ENCODE results near the gene HOXB3. TPM values are rescaled to one million over a fixed set of nuclear protein-coding genes. Genes with fewer than 3 reads are reported as not detected.
"Not testable (repeated sequence)": the region's sequence is repeated elsewhere in the genome, so short reads cannot be mapped to it uniquely, and the experiment has no call there.

Gene HOXB3
- total RNA-seq, 1 experiment from 2014 or later: 6.0 TPM

DNA sequence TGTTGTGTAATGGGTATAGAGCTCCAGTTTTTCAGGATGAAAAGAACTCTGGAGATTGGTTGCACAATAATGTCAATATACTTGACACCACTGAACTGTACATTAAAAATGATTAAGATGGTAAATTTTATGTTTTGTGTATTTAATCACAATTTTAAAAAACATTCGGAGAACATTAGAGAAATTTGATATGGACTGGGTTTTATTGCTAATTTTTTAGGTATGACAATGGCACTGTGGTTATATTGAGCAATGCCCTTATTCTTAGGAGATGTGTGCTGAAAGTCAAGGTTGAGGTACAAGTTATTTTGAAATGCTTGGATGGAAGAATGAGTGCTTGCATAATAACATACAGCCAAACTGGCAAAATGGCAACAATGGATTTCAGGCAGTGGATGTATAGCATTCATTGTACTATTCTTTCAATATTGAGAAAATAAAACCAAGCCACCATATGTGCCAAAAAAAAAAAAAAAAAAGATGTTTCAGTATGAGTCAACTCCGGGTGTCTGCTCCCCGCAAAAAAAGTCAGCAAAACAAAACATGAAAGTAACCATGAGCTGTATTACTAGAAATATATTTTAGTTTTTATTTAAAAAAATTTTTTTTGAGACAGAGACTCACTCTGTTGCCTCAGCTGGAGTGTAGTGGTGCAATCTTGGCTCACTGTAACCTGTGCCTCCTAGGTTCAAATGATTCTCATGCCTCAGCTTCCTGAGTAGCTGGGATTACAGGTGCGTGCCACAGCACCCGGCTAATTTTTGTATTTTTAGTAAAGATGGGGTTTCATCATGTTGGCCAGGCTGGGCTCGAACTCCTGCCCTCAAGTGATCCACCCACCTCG, 79.1 kb downstream of the HOXB3 start:
- no peaks in the 10 kb centered on the region for H3K36me3 ChIP-seq (ENCODE audit: low read depth, low read length)
- ChIA-PET POLR2A (ENCODE audit: unreplicated experiment) (interaction anchor here (0.7 kb wide), 2 partner anchors 10 to 233 kb away, joined by 15 to 23 read pairs; no protein-coding TSS in a partner anchor), CTCF (interaction anchor here (0.6 to 0.7 kb wide), 2 partner anchors 10 to 25 kb away, joined by 5 to 8 read pairs; no protein-coding TSS in a partner anchor)
- H3K9me3 ChIP-seq (ENCODE audit: low read length): no peaks in the 10 kb centered on the region
- no peaks in the 10 kb centered on the region for H4K20me1 ChIP-seq (ENCODE audit: low read length)
- H3K27me3 ChIP-seq (ENCODE audit: low read length): no peaks in the 10 kb centered on the region
- H3K27ac ChIP-seq (ENCODE audit: low read length): peak overlapping the region; percentile 56
- H2AFZ ChIP-seq (ENCODE audit: low read length): no peak overlapping the region
- H3K9me2 ChIP-seq (replicated peaks; ENCODE audit: low read length): no peaks in the 10 kb centered on the region
- H3K9ac ChIP-seq (ENCODE audit: low read length): no peak overlapping the region
- no peaks in the 10 kb centered on the region for H3K79me2 ChIP-seq (ENCODE audit: low read length)
- no peak overlapping the region for H3K4me3 ChIP-seq (ENCODE audit: low read length)
- BruUV-seq (replicated peaks): no TSS peak
- H3K4me2 ChIP-seq (ENCODE audit: low read length): peak overlapping the region; percentile 23
- intact Hi-C loops (cut with micrococcal nuclease): no loop called here
- TF ChIP-seq EZH2 (IDR thresholded peaks at IDR 0.05; ENCODE audit: low read length, unreplicated experiment): no peak
- TF ChIP-seq CTCF (conservative IDR thresholded peaks at IDR 0.05; ENCODE audit: low read depth, low read length): no peak
- no peak for TF ChIP-seq EZH2phosphoT487 (IDR thresholded peaks at IDR 0.05; ENCODE audit: borderline replicate concordance, low read length)
- ATAC-seq (peak; percentile 40), DNase-seq (peak; percentile 92)
- H3K4me1 ChIP-seq (ENCODE audit: insufficient read depth, low read length): peaks cover 26% of the 10 kb centered on the region
- H3F3A ChIP-seq (ENCODE audit: low read length, unreplicated experiment): no peaks in the 10 kb centered on the region

DNA sequence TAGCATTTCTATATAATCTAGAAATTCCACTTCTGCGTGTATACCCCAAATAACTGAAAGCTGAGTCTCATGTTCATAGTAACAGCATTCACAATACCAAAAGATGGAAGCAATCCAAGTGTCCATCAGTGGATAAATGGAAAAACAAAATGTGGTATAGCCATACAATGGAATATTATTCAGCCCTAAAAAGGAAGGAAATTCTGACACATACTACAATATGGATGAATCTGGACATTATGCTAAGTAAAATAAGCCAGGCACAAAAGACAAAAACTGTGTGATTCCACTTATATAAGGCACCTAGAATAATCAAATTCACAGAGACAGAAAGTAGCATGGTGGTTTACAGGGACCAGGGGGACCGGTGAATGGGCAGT, 79.7 kb downstream of the HOXB3 start:
- H3K4me2 ChIP-seq (ENCODE audit: low read length): 0 out of 2 replicates have a peak overlapping the region, but pooled peaks have one; percentile 23
- no peaks in the 10 kb centered on the region for H3K36me3 ChIP-seq (ENCODE audit: low read depth, low read length)
- no peak overlapping the region for H3K9ac ChIP-seq (ENCODE audit: low read length)
- no peaks in the 10 kb centered on the region for H3K9me2 ChIP-seq (replicated peaks; ENCODE audit: low read length)
- H3K4me1 ChIP-seq (ENCODE audit: insufficient read depth, low read length): peaks cover 32% of the 10 kb centered on the region
- H3K27ac ChIP-seq (ENCODE audit: low read length): peak overlapping the region; percentile 56
- no TSS peak for BruUV-seq (replicated peaks)
- TF ChIP-seq EZH2 (IDR thresholded peaks at IDR 0.05; ENCODE audit: low read length, unreplicated experiment): no peak
- TF ChIP-seq EZH2phosphoT487 (IDR thresholded peaks at IDR 0.05; ENCODE audit: borderline replicate concordance, low read length): no peak
- TF ChIP-seq CTCF (conservative IDR thresholded peaks at IDR 0.05; ENCODE audit: low read depth, low read length): no peak
- POLR2A ChIA-PET (ENCODE audit: unreplicated experiment): no interaction called here
- H2AFZ ChIP-seq (ENCODE audit: low read length): no peak overlapping the region
- no peak for DNase-seq
- no peak for ATAC-seq
- H3K4me3 ChIP-seq (ENCODE audit: low read length): no peak overlapping the region
- H3K9me3 ChIP-seq (ENCODE audit: low read length): no peaks in the 10 kb centered on the region
- CTCF ChIA-PET: no interaction called here
- no peaks in the 10 kb centered on the region for H3K79me2 ChIP-seq (ENCODE audit: low read length)
- H4K20me1 ChIP-seq (ENCODE audit: low read length): no peaks in the 10 kb centered on the region
- H3F3A ChIP-seq (ENCODE audit: low read length, unreplicated experiment): no peaks in the 10 kb centered on the region
- intact Hi-C loops (cut with micrococcal nuclease): no loop called here
- H3K27me3 ChIP-seq (ENCODE audit: low read length): no peaks in the 10 kb centered on the region

GRCh38 chr17:48509708-48510107, 80.3 kb downstream of the HOXB3 start:
- H3K36me3 ChIP-seq (ENCODE audit: low read depth, low read length); H3K9me3 ChIP-seq (ENCODE audit: low read length); intact Hi-C loops (cut with micrococcal nuclease); H3K4me2 ChIP-seq (ENCODE audit: low read length); DNase-seq; BruUV-seq (replicated peaks); H2AFZ ChIP-seq (ENCODE audit: low read length); H3F3A ChIP-seq (ENCODE audit: low read length, unreplicated experiment); H3K9ac ChIP-seq (ENCODE audit: low read length); H4K20me1 ChIP-seq (ENCODE audit: low read length); H3K4me3 ChIP-seq (ENCODE audit: low read length); H3K9me2 ChIP-seq (replicated peaks; ENCODE audit: low read length); ATAC-seq; H3K79me2 ChIP-seq (ENCODE audit: low read length); CTCF ChIA-PET; POLR2A ChIA-PET (ENCODE audit: unreplicated experiment); H3K27me3 ChIP-seq (ENCODE audit: low read length); H3K27ac ChIP-seq (ENCODE audit: low read length): not testable (repeated sequence)
- H3K4me1 ChIP-seq (ENCODE audit: insufficient read depth, low read length): peaks cover 39% of the 10 kb centered on the region
